Ishikawa (cell line): ENCODE results near the gene TMEM19.

Experiments used
- CEBPB ChIP-seq: IDR thresholded peaks from 2 replicates; pipeline ENCODE4 v1.6.1; 2012
- CREB1 ChIP-seq: IDR thresholded peaks from 2 replicates; pipeline ENCODE4 v1.6.1; 2012; ENCODE audit warnings: low read depth
- EGR1 ChIP-seq: IDR thresholded peaks from 2 replicates; pipeline ENCODE4 v1.6.1; 2012
- EP300 ChIP-seq: IDR thresholded peaks from 2 replicates; pipeline ENCODE4 v1.6.1; 2012; ENCODE audit warnings: borderline replicate concordance
- FOXM1 ChIP-seq: IDR thresholded peaks from 2 replicates; pipeline ENCODE4 v1.6.1; 2012; ENCODE audit warnings: low read depth, borderline replicate concordance
- NFIC ChIP-seq: IDR thresholded peaks from 2 replicates; pipeline ENCODE4 v1.6.1; 2012
- RAD21 ChIP-seq: IDR thresholded peaks from 2 replicates; pipeline ENCODE4 v1.6.1; 2012; ENCODE audit warnings: low read depth
- TAF1 ChIP-seq: IDR thresholded peaks from 2 replicates; pipeline ENCODE4 v1.6.1; 2012; ENCODE audit warnings: low read depth, mild to moderate bottlenecking
- TCF12 ChIP-seq: IDR thresholded peaks from 2 replicates; pipeline ENCODE4 v1.6.1; 2012; ENCODE audit warnings: low read depth
- TEAD4 ChIP-seq: IDR thresholded peaks from 2 replicates; pipeline ENCODE4 v1.6.1; 2012
- YY1 ChIP-seq: IDR thresholded peaks from 2 replicates; pipeline ENCODE4 v1.6.1; 2012; ENCODE audit warnings: low read depth
- ZBTB7A ChIP-seq: IDR thresholded peaks from 2 replicates; pipeline ENCODE4 v1.6.1; 2012; ENCODE audit warnings: low read depth
- TF ChIP-seq, protein P1 (sequence below): IDR thresholded peaks from 2 replicates; pipeline ENCODE4 v1.6.1; 2012
- TF ChIP-seq, protein P2 (sequence below): IDR thresholded peaks from 2 replicates; pipeline ENCODE4 v1.6.1; 2012
- TF ChIP-seq, protein P3 (sequence below): IDR thresholded peaks from 2 replicates; pipeline ENCODE4 v1.6.1; 2012; ENCODE audit warnings: low read depth, mild to moderate bottlenecking

TMEM19 gene

DNA sequence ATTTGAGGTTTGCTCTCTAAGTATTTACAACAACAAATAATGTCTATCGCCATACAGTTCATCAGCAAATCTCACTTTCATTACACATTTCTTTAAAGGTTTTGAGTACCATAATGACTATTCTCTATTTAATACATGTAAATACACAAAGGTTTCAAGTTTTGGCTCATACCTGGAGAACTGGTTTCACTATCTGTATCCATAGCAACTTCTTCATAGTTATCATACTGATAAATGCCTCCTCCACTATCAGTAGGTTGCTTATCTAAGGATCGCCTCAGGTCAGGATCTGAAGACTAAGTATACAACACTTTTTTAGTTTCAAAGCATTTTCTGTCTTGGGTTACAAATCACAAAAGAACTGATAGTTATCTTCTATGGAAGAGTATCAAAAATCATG, 43.6 kb upstream of the TMEM19 start:
- no peak for TF ChIP-seq CEBPB
- TF ChIP-seq EGR1: no peak
- TF ChIP-seq, protein P1, sequence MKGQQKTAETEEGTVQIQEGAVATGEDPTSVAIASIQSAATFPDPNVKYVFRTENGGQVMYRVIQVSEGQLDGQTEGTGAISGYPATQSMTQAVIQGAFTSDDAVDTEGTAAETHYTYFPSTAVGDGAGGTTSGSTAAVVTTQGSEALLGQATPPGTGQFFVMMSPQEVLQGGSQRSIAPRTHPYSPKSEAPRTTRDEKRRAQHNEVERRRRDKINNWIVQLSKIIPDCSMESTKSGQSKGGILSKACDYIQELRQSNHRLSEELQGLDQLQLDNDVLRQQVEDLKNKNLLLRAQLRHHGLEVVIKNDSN: no peak
- TF ChIP-seq, protein P2, sequence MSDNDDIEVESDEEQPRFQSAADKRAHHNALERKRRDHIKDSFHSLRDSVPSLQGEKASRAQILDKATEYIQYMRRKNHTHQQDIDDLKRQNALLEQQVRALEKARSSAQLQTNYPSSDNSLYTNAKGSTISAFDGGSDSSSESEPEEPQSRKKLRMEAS: no peak
- TF ChIP-seq EP300: no peak
- TF ChIP-seq FOXM1: no peak
- TF ChIP-seq ZBTB7A: no peak
- TF ChIP-seq TEAD4: no peak
- TF ChIP-seq TCF12: no peak
- no peak for TF ChIP-seq RAD21
- TF ChIP-seq NFIC: no peak
- TF ChIP-seq YY1: no peak
- TF ChIP-seq, protein P3, sequence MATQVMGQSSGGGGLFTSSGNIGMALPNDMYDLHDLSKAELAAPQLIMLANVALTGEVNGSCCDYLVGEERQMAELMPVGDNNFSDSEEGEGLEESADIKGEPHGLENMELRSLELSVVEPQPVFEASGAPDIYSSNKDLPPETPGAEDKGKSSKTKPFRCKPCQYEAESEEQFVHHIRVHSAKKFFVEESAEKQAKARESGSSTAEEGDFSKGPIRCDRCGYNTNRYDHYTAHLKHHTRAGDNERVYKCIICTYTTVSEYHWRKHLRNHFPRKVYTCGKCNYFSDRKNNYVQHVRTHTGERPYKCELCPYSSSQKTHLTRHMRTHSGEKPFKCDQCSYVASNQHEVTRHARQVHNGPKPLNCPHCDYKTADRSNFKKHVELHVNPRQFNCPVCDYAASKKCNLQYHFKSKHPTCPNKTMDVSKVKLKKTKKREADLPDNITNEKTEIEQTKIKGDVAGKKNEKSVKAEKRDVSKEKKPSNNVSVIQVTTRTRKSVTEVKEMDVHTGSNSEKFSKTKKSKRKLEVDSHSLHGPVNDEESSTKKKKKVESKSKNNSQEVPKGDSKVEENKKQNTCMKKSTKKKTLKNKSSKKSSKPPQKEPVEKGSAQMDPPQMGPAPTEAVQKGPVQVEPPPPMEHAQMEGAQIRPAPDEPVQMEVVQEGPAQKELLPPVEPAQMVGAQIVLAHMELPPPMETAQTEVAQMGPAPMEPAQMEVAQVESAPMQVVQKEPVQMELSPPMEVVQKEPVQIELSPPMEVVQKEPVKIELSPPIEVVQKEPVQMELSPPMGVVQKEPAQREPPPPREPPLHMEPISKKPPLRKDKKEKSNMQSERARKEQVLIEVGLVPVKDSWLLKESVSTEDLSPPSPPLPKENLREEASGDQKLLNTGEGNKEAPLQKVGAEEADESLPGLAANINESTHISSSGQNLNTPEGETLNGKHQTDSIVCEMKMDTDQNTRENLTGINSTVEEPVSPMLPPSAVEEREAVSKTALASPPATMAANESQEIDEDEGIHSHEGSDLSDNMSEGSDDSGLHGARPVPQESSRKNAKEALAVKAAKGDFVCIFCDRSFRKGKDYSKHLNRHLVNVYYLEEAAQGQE: no peak
- TF ChIP-seq TAF1: no peak
- no peak for TF ChIP-seq CREB1

DNA sequence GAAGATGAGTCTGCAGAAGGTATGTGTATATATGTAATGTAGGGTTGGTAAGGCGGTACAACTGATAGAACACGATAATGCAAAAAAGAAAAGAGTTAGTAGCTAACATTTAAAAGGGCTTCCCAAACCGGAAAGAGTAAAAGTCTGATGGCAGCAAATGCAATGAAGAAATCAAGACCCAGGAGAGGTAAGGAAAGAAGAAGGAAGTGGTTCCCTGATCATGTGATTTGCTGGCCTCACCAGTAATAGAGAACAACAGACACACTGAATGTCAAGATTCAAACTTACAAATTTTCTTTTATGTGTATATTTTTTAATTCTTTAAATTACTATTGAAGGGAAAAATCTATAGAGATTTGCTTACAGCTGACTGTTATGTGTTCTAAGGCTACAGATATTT, 40.6 kb upstream of the TMEM19 start:
- TF ChIP-seq ZBTB7A: no peak
- TF ChIP-seq, protein P2: no peak
- TF ChIP-seq TAF1: no peak
- TF ChIP-seq EGR1: no peak
- TF ChIP-seq FOXM1: no peak
- no peak for TF ChIP-seq TCF12
- TF ChIP-seq, protein P3: no peak
- no peak for TF ChIP-seq TEAD4

DNA sequence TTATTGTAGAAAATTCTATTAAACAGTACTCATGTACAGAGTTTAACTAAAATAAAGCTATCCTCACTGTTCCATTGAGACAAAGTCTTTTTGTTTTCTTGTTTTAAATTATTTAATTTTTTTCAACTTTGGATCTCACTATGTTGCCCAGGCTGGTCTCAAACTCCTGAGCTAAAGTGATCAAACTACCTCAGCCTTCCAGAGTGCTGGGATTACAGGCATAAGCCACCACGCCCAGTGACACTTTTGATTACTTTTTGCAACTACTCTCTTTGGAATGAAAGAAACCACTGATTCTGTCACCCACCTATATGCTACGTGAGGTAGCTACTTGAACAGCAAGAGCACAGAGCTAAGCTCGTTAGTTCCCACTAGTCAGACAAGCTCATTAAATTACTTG, 39.4 kb upstream of the TMEM19 start:
- TF ChIP-seq EP300 (no peak), CREB1 (no peak), NFIC (no peak), TEAD4 (no peak), TAF1 (no peak)

DNA sequence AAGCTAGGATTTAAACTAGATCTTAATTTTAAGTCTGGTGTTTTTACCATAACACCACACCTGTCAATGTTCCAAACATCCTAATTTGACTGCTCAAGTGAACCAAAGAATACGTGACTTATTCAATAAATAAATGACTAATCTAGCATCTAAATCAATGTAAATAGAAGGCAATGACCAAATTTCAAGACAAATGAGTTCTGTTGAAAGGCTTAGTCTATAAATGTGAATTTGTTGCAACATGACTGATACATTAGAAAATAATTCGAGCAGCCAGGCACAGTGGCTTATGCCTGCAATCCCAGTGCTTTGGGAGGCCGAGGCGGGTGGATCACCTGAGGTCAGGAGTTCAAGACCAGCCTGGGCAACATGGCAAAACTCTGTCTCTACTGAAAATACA, 37.3 kb upstream of the TMEM19 start:
- no peak for TF ChIP-seq CREB1
- TF ChIP-seq FOXM1: no peak
- no peak for TF ChIP-seq TCF12
- TF ChIP-seq EP300: no peak
- no peak for TF ChIP-seq TEAD4
- no peak for TF ChIP-seq RAD21
- no peak for TF ChIP-seq EGR1
- no peak for TF ChIP-seq TAF1
- TF ChIP-seq, protein P2: no peak
- TF ChIP-seq YY1: no peak
- no peak for TF ChIP-seq ZBTB7A
- TF ChIP-seq, protein P3: no peak
- TF ChIP-seq CEBPB: no peak
- no peak for TF ChIP-seq NFIC
- TF ChIP-seq, protein P1: no peak

DNA sequence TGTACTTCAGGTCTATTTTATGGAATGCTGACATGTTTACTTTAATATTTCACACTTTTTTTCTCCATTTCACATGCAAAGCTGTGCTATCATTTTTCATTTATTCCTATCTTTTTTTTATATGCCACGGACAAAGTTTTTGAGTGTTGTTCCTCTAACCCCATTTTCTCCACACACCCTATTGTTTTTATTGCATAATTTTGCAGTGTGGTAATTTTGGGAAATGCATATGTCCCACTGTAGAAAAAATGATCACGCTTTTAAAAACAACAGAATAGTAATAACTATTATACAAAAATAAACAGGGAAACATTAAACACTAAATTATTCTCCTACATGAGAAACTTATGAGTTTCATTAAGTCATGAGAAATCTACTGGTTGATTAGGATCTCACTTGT, 36.5 kb upstream of the TMEM19 start:
- TF ChIP-seq TCF12 (no peak), NFIC (no peak), TEAD4 (no peak), ZBTB7A (no peak), YY1 (no peak), CEBPB (no peak), CREB1 (no peak), FOXM1 (no peak), EP300 (no peak), RAD21 (no peak), EGR1 (no peak)
- TF ChIP-seq, protein P3: no peak
- TF ChIP-seq, protein P2: no peak
